Activated CD8-positive, alpha-beta memory T cell treated with anti-CD3 and anti-CD28 coated beads, Interleukin-2, amount 50 U/mL, for 24 hours (primary cell): Measurements from ENCODE around the gene SLC35E1.

Source experiments
- DNase-seq: peaks from one replicate; pipeline ENCODE4 v3.0.0-alpha.2; 2020; ENCODE audit errors: extremely low read depth

SLC35E1 gene

GRCh38 chr19:16598848-16599247 is 26.6 kb upstream of the SLC35E1 start:
- no peak for DNase-seq

- no peak for DNase-seq
Observed at GRCh38 chr19:16596399-16596798, 24.2 kb upstream of the SLC35E1 start.

DNA sequence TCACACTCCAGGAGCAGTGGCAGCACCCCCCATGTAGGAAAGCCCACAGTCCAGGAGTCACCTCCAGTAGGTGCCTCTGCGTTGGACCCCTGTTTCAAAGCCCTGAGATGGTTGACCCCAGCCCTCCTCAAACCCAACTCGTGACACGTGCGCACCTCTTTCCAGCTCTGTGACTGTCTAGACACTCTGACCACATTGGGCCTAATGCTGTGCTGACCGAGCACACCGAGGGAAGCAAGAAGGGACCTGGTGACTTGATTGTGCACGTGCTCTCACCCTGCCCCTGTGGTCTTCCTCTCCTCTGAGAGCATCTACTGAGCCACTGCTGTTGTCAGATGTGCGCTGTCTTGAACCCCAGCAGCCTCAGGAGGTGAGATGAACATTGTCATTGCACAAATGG is 22.9 kb upstream of the SLC35E1 start:
- no peak for DNase-seq

DNA sequence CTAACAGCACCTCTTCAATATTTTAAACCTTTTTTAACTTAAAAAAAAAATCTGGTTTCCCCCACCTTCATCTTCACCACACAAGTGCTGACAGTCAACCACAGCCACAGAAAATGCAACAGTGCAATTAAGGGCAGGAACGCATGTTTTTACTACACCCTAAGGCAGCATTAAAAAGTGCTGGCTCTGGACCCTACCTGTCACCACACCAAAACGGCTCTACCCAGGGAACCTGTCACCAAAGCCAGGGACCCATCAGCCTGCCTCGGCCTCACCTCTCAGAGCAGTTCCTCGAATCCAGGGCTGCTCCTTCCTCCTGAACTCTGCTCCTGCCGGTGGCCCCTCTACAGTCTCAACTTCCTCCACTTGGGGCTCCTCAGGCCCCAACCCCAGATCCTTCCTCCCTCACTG is 22.5 kb upstream of the SLC35E1 start:
- DNase-seq, result no peak

- no peak for DNase-seq
Observed at GRCh38 chr19:16594131-16594586, 21.9 kb upstream of the SLC35E1 start.

- DNase-seq, result no peak
Observed at GRCh38 chr19:16593181-16593580, 21.0 kb upstream of the SLC35E1 start.

DNA sequence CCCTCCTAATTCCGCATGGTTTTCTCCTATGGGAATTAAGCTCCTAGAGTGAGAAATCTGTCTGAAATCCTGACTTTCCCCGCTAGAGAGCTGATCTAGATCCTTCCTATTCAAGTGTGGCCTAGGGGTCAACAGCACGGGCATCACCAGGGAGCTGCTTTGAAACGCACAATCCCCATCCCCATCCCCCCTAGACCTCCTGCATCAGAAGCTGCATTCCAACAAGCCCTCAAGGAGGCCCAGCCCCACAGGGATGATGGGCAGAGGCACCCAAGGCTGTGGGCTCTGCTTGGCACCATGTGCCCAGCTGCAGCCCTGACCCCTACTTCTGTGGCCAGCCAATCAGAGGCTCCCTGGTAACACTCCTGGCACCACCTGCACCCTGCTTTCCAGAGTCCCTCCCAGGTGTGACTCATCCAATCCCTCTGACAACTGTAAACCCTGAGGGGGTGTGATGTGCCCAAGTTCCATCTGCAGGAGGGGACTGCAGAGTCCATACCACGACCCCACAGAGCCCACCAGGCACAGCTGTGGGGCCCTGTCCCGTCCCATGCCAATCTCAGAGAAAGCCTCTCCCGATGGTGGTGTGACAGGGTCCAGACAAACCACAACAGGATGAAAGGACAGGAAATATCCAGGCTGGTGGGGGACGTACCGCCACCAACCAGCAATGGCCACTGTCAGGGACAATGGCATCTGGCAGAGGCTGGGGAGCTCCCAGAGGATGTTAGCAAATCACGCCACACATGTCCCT is 19.8 kb upstream of the SLC35E1 start:
- DNase-seq, result no peak

GRCh38 chr19:16590876-16591802 is 18.9 kb upstream of the SLC35E1 start:
- no peak for DNase-seq

GRCh38 chr19:16589917-16590316 is 17.7 kb upstream of the SLC35E1 start:
- no peak for DNase-seq

GRCh38 chr19:16588824-16589577 is 16.8 kb upstream of the SLC35E1 start:
- no peak for DNase-seq

GRCh38 chr19:16587833-16588823 is 15.9 kb upstream of the SLC35E1 start:
- DNase-seq, result no peak

GRCh38 chr19:16586991-16587832 is 15.0 kb upstream of the SLC35E1 start:
- DNase-seq, result no peak

DNA sequence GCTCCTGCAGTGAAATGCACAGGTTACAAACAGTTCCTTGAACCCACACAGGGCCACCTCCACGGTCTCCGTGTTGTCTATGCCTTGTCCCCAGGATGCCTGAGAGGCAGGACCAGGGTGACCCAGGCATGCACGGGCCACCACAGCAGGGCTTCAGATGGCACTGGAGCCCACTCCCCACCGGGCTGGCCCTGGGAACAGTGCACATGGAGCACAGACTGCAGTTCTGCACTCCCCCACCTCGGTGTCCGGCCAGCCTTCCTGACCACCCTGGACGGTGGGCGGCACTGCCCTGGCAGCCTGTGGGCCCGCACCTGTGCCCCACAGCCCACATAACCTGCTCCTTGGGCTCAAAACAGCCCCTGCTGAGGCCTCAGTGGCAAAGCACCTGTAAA is 14.3 kb upstream of the SLC35E1 start:
- no peak for DNase-seq

DNA sequence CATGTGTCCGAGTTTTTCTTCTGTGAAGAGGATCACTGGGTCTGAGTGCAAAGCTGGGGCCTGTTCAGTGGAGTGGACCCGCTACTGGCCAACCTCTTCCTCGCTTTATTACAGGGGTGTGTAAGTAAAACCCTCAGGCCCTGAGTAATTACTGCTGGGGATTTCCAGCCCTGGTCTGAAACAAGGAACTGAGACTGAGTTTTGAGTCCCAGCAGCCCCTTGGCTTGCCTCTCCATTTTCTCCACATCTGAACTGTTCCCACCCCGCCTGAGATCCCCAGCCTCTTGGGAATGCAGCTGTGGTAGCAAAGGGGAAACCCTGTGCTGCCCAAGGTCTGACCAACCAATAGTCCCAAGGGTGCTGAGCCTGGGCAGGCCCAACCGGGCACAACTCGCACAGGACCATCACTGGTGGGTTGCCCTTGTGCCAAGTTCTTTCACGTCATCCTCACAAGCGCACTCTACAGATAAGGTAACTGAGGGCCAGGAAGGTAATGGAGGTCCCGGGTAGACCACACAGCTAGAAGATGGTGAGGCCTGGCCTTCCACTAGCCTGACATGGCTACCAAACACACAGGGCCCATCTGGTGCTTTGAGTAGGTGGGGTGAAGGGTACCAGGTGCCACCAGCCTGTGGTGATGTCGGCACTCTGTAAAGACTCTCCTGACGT is 13.7 kb upstream of the SLC35E1 start:
- no peak for DNase-seq

DNA sequence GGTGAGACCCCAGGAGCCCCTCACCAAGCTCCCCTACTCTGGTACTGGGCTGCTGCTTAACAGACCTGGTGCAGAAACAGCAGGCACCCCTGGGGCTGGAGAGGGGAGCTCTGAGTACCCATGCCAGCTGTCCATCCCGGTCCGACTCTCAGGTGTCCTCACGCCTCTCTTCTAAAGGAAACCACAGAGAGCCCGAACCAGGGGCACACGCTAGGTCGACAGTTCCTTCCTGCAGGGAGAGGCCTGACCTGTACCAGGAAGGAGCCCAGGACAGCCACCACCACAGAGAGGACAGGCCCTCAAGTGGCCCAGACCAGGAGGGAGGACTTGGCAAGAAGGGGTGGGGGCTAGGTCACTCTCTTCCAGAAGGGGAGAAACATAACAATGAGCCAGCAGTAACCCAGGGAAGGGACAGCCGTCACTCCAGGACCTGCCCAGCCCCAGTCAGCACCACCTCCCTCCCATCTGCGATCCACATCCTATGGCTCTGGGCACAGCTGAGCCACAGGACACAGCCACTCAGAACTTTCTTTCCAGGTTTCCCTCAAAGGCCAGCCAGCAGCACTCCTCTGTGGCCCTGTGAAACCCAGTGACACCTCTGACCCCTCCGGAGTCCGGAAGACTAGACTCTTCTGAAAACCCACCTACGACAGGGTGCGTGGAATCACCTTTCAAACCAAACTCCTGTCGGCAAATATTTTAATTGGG is 13.0 kb upstream of the SLC35E1 start:
- no peak for DNase-seq

GRCh38 chr19:16584248-16585093 is 12.3 kb upstream of the SLC35E1 start:
- DNase-seq, result peak; percentile 76

- no peak for DNase-seq
Observed at GRCh38 chr19:16582486-16583261, 10.5 kb upstream of the SLC35E1 start.
